Stimulated activated CD8-positive, alpha-beta memory T cell treated with anti-CD3 and anti-CD28 coated beads, Interleukin-4, amount 100 ng/mL, for 1 hour (primary cell): ENCODE data around the gene NXPH2.

Experiments
- DNase-seq, 2 donors: peaks; one replicate each; pipeline ENCODE4 v3.0.0-alpha.2; 2020; ENCODE audit warnings: low read depth in 2 of 2, low spot score in 1 of 2

The NXPH2 gene

GRCh38 chr2:138640921-138641676, 139.1 kb downstream of the NXPH2 start:
- DNase-seq: no peak

DNA sequence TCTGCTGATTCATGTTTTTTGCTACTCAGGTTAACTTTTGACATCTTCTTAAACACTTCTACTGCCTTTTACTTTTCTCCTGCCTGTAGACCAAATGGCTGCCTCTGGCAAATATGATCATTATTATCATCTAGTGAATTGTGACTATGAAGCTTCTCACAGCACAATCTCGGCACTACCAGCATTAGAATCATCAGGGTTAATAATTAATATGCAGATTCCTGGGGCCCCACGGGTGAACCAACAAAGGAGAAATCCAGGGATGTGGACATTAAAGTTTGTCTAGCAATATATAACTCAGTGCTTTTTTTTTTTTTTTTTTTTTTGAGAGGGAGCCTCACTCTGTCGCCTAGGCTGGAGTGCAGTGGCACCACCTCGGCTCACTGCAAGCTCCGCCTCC, 142.5 kb downstream of the NXPH2 start:
- no peak for DNase-seq

DNA sequence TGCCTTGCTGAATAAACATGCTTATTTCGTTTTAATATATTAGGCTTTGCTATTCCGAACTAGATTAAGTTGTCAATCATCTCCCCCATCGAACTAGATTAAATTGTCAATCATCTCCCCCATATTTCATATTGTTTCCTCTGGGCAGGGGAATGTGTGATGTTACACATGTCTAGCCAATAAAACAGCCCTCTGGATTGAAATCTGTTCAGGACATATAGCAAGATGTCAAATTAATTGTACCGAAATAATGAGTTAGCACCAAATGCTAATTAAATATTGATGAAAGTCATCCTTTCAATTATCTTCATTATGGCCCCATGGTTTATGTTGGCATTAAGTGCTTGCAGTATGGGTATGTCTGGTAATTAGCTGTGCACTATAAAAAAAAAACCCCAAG, 143.1 kb downstream of the NXPH2 start:
- DNase-seq: no peak

GRCh38 chr2:138633049-138633448, 147.1 kb downstream of the NXPH2 start:
- DNase-seq: no peak

- no peak for DNase-seq
These were observed 148.0 kb downstream of the NXPH2 start for GRCh38 chr2:138632066-138632620.

DNA sequence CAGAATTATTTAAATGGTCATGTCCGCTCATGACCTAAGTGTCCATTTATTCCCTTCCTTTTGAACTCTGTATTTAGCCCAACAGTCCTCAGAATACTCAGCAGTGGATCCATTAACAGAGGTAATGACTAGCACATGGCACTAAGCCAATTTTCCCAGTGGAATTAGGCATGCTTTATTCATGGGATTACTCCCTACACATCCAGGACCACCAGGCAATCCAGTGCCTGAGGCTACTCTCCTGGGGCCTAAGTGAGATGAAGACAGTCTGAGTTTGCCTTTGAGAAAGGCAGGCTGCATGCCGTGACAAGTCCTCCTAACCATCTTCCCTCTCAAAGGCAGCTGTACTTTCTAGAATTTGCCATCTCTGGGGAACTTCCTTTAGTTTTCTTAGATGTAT, 150.0 kb downstream of the NXPH2 start:
- no peak for DNase-seq

DNA sequence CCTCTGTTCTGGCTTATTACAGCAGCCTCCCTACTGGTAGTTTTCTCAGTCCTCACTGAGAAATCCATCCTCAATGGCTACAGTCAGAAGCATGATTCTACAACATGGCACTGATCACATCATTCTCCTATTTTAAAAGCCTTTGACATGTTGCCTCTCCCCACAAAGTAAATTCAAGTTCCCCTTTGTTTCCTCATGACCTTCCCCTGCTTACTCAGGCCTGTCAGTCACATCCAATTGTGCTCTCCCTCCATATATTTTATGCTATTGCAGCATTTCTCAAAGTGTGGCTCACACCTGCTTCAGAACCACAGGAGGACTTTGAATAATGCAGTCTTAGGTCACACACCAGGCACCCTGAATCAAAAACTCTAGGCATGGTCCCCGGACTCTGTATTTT, 154.0 kb downstream of the NXPH2 start:
- no peak for DNase-seq

GRCh38 chr2:138622613-138623012, 157.6 kb downstream of the NXPH2 start:
- no peak for DNase-seq

- DNase-seq: no peak
These were observed 159.1 kb downstream of the NXPH2 start for GRCh38 chr2:138621139-138621538.

DNA sequence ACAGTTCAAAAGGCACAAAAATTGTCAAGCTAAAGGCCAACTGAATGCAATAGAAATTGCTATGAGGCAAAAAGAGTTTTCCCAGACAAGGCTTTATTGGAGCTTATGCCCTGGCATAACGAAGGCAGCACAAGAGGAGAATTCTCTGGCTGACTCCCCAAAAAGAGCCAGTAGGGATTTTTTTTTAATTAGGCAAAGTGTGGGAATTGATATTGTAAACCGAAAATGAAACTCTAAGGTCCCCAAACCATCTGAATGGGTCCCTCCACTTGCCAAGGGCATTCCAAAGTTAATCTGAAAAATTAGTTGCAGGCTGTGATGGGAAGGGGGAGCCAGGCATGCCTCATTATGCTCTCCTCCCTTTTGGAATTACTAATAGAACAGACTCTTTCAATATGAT, 159.8 kb downstream of the NXPH2 start:
- DNase-seq: no peak
